ENCODE measurements around the gene CHCHD6. TPM values are rescaled to one million over a fixed set of nuclear protein-coding genes. Genes with fewer than 3 reads are reported as not detected.

The CHCHD6 gene
- total RNA-seq, 1 experiment from 2014 or later: 18.7 TPM

DNA sequence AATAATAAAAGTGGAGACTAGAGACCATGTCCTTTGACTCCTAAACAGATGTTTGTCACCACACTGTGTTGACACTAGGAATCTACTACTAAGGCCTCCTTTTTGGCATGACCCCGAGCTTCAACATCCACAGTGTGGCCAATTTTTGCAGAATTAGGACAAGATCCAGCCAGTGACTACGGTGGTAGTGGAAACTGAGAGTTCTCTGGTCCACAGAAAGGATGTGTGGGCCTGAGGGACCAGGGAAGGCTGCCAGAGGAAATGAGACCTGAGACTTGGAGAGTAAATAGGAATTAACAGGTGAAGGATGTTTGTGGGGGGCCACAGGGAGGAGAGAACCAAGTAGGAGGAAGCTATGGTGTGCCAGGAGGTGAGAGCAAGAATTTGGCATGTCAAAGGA is 122.7 kb downstream of the CHCHD6 start:
- DNase-seq (ENCODE audit: low read depth): no peak

DNA sequence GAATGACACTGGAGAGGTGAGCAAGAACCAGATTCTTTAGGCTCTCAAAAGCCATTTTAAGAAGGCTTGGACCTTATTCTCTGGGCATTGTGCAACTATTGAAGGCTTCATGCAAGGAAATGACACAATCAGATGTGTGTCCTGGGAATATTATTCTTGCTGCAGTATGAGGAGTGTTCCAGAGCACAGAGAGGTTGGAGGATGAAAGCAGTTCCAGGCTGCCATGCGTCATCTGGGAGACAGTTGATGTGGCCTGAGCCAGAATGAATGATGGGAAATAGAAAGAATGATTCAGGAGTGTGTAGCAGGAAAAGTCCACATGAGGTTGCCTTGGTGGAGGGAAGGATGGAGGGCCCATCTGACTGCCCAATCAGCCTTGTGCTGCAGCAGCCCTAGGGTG is 123.1 kb downstream of the CHCHD6 start:
- no peak for DNase-seq (ENCODE audit: low read depth)

DNA sequence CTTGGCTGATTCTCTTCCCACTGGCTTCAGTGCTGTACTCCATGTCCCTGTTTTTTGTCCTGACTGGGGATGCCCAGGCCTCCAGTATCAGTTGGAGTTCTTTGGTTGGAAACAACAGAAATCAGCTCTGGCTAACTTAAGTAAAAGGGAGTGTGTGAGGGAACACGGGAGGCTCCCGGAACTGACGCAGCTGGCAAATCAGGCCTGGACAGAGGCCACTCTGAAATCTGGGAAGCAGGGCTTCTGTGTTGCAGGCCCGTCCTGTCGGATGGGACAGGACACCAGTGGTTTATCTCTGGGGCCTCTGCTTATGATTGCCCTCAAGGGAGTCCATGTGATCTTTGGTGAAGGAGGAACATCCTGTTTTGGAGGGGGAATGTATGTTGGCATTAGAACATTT is 124.3 kb downstream of the CHCHD6 start:
- DNase-seq (ENCODE audit: low read depth): no peak

DNA sequence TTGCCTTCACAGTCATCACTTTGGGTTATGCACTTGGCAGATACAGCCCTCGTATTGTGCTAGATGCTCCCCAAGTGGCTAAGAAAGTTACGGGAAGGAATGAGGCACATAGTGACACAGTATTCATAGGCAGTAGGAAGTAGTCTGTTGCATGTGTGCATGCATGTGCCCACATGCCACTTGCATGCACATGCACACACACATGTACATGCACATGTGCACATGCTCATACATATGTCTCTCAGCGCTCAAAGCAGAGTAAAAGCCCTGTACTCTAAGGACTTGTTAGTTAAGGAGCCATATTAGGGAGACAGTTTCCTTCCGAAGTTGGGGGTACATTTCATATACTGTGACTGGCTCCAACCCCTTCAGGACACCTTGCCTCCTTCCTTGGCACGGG is 128.9 kb downstream of the CHCHD6 start:
- no peak for DNase-seq (ENCODE audit: low read depth)

DNA sequence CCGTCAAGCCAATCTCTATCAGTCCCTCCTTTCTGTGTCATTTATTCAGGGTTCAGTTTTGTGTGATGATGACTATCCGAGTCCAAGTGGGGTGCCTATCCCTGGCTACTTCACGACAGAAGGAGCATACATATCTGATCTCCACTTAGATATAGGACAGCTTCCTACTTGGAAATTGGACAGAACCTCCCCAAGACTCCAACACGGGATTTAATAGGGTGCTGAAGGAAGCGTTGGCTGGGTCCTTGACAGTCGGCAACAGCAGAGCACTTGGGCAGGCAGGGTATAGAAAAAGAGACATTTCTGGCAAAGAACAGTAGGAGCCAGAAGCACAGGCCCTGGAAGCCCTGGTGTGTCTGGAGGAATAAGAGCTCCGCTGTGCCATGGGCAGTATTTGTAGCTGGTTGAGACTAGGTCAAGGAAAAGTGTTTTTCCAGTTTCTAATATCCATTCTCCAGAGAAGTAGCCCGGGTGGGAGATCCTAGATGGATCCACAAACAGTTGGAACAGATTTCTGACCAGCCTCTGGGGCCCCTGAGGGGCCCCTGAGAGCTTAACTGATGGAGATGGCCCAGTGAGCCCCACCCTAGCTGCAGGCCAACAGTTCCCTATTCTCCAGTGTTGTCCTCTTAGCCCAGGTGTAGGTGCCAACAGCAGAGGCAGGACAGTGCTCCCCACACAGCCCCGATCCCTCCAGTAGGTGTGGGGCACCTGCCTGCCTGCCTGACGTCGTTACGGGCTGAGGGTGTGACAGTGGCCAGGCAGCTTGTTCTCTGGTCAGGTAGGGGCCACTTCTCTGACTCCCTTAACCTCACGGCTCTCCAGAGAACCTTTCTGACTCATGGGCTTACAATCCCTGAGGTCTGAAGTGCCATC is 130.8 kb downstream of the CHCHD6 start:
- DNase-seq (ENCODE audit: low read depth): peak; percentile 19

DNA sequence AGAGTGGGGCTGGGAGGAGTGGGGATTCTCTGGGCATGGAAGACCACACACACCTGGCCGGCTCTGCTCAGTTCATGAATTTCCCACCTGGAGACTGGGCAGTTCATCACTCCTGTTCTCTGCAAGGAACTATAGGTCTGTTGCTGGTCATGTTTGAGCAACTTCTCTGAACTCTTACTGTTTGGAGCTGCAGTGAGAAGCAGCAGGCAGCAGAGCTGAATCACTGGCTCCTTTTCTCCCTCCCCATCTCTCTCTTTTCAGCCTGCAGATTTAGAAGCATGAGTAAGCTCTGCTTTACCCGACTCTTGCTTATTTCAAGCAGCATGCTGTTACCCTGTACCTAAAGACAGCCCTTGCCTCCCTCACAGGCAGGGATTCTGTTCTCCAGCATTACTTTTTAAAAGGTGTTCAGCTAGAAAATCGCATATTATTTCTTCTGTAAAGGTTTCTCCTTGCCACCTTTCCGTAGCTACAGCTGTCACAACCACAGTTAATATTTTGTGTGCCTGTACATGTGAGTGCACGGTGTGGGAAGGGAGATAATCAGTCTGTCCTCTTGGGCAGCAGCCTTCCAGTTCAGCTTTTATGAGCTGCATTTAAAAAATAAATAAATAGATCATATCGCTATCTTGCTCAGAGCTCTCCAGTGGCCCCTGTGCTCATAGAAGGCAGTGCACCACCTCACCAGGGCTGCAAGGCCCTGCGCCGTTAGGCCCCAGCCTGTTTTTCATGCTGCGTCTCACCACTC is 131.6 kb downstream of the CHCHD6 start:
- DNase-seq (ENCODE audit: low read depth): peak; percentile 55

DNA sequence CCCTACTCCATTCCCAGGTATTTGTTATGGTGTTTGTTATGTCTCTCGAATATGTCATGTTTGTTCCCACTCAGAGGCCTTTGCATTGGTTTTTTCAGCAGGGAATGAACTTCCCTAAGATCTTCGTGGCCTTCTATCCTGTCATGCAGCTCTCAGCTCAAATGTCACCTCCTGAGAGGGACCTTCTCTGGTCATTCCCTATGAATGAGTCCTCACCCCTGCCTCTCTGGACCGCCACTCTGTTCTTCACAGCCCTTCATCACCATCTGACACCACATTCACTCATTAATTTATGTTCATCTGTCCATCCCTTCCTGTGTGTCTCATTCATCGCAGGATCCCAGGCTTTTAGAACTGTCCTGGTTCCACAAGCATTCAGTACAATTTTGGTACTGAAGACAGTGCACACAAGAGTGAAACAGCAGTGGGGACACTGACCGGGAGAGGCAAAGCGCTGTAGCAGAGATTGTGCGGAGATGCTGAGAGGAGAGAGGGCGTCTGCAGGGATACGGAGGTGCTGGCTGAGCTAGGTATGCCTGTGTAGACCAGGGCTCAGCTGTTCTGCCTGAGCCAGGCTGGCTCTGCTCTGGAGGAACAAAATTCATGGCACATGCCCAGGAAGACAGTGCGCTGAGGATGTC is 132.3 kb downstream of the CHCHD6 start:
- DNase-seq (ENCODE audit: low read depth): no peak

DNA sequence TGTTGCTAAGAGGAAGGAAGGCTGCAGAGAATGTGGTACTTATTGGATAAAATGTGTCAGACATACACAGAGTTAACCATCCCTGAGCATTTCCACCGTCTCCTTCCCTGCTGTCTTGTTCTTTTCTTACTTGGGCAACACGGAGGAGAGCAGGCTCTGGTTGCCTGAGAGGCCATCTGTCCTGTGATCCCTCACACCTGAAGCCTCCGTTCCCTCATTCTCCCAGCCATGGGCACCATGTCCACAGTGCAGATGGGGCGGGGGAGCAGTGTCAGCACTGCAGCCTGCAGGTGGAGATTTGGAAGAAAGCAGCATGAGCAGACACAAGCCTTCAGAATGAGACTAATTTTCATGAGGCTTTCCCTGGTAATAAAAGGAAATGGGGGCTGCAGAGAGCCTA is 133.7 kb downstream of the CHCHD6 start:
- no peak for DNase-seq (ENCODE audit: low read depth)

DNA sequence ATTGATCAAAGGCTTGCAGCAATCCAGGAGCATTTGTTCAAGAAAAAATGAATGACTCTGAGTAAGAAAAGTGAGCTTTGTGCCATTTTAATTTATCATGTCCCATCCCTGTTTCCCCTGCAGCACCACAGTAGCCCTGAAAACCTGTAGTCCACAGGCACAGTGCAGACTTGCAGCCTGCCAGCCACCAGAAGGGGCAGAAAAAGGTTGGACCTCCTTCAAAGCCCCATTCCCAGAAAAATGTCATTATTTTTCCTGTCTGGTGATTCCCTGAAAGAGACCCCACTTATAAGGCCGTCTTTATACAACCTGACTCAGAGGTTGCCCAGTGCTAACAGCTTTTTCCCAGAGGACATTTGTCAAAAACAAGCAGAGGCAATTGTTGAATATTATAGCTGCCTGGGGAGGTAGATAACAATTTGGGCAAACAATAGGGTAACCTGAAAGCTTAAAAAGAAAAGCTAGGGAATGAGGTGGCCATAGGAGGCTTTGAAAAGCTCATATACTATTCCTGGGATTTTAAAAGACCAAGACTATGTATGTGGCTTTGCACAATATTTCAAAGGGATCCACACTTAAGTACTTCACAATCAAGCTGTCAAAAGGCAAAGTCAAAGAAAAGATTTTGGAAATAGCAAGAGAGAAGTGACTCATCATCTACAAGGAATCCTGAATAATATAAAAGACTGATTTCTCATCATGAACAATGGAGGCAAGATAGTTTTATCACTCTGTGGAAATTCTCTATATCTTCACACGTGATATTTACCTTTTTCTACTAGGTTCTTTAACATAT is 142.1 kb downstream of the CHCHD6 start:
- DNase-seq (ENCODE audit: low read depth): peak; percentile 20

DNA sequence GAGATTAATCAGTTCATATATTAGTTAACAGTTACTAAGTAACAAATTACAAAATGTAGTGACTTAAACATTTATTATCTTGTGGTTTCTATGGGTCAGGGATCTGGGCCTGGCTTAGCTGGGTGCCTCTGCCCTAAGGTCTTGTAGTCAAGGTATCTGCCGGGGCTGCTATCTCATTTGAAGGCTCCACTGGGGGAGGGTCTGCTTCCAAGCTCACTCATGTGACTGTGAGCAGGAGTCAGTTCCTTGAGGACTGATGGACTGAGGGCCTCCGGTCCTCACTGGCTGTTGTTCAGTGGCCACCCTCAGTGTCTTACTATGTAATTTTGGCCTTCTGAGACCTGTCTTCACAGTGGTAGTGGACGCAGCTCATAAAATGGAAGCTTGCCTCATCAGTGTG is 143.0 kb downstream of the CHCHD6 start:
- DNase-seq (ENCODE audit: low read depth): no peak

DNA sequence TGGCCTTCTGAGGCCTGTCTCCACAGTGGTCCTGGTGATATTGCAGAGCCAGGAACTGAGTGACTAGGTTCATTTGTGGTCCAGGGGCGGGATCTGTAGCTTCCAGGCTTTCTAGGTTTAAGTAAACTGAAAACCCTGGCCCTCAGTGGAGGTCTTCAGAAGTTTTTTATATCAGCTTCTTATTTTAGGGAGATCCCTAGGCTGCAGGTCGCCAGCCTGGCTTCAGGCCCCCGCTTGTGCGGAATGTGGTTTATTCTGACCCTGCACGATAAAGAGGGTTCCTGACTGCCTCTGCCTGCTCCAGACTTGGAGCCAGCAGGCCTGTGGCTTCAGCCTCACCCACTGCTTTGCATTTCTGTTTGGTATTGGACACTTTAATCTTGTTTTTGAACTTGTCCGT is 145.0 kb downstream of the CHCHD6 start:
- no peak for DNase-seq (ENCODE audit: low read depth)

DNA sequence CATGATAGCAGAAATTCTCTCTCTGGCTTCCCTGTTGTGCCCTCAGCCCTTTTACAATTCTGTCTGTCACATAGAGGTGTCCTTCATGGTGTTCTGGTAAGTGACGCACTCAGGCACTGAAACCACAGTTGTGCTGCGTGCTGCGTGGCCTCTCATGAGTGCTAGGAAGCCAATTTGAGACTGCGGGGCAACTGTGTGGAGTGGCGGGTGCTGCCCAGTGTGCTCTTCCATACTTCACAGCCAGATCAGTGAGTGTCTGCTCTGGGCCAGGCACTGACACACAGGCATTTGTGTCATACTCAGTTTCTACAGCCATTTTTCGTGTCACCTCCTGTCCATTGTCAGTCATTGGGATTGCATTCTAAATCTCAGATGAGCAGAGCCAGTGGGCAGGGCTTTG is 145.7 kb downstream of the CHCHD6 start:
- no peak for DNase-seq (ENCODE audit: low read depth)

DNA sequence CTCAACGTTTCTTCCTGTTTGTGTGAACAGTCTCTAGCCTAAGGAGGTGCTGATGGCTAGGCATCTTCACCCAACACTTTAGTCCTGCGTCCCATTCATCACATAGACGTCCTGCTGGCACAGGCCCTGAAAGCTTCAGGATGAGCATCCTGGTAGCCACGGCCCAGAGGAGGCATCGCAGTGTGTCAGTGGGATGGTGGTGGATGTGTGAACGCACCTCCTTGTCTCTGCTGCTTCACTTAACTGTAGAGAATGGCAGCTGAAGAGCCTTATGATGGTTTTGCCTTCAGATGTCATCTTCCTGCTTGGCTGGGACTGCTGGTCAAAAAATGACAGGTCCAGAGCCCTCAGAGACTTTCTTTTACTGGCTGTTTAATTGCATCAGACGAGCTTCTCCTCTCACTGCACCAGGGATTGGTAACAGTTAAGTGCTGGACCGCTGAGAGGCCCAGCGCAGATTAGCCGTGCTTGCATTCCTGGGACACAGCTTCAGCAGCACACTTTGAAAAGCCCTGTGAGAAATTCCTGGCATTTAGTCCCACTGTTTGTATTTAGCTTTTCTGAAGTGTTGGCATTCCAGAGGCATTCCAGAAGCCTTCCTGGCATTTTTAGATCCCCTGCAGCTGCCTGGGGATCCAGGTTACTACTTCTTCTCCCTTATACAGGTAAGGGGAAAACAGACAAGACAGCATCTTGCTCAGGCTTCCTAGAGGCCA is 146.5 kb downstream of the CHCHD6 start:
- peak; percentile 29 for DNase-seq (ENCODE audit: low read depth)

DNA sequence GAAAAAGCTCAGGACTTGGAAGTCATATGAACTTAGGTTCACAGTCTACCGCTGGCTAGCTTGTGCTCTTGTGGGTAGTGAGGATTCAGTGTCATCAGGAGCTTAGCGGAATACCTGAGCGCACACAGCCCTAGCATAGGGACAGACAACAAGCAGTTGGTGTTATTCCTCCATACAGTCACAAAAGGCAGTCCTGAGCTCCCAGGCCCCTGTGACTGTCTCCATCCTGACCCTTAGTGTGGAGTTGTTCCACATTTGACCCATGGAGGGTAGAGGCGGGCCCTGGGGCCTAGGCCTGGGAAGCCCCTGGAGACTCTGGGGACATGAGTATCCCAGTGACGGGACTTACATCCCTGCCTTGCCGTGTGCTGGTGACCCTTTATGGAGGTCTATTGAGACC is 147.3 kb downstream of the CHCHD6 start:
- DNase-seq (ENCODE audit: low read depth): no peak

DNA sequence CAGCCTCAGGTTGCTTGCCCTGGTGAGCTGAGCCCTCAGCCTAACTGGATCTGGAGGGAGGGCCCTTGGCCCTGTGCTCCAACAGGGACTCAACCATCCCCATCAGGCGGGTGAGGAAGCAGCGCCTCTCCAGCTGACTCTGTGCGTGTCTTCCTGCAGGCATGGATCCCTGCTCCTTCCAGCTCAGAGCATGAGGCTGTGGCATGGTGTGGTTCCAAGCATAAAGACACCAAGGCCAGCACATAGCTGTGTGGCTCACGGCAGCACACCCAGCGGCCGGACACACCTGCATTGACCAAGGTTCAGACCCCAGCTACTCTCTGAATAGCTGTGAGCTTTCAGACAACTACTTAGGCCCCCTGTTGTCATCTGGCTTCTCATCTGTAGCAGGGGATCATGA is 147.9 kb downstream of the CHCHD6 start:
- no peak for DNase-seq (ENCODE audit: low read depth)

DNA sequence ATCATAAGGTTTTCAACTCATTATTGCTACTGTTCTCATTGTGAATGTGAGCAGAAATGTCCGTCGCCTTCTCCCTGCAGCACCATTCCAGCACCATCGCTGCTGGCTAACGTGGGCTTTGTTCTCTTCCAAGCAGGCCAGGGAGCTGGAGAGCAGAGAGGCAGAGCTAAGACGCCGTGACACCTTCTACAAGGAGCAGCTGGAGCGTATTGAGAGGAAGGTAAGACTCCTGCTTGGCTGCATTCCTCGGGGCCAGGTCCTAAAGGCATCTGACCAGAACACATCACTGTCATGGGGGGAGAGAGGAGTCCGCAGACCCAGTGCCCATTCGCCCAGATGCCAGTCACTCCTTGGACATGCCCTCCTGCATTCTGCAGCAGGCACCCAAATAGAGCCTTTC is 148.5 kb downstream of the CHCHD6 start:
- no peak for DNase-seq (ENCODE audit: low read depth)

DNA sequence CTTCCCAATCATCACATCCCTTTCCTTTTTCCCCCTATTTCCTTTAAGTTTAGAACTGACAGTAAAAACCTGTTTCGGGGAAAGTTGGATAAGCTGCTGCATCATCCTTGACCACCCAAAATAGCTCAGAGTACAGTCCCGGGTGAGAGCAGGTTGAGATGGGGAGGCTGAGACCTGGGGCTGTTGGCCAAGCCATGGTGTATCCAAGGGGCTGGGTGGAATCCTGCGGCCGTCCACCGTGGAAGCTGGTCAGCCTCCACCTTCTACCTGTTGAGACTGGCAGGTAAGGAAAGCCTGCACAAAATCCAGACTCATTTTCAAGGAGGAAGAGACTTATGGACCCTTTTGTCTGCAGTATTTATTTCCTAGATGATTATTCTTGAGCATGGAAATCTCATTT is 150.6 kb downstream of the CHCHD6 start:
- no peak for DNase-seq (ENCODE audit: low read depth)

DNA sequence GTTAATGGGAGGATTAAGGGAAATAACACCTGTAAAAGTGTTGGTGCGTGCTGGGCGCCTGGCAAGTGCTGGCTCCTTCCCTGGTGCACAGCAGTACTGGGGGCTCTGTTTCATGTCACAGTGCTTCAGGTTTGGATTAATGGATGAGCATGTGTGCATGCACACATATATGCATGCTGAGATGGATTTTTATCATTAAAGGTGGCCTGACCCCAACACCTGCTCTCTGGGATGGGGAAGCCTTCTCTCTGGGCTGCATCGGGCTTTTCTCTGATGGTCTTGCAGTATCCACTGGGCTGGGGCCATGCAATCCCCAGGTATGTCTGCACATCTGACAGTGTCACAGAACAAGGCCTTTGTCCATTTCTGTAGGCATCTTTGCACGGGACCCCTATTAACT is 151.3 kb downstream of the CHCHD6 start:
- DNase-seq (ENCODE audit: low read depth): no peak

DNA sequence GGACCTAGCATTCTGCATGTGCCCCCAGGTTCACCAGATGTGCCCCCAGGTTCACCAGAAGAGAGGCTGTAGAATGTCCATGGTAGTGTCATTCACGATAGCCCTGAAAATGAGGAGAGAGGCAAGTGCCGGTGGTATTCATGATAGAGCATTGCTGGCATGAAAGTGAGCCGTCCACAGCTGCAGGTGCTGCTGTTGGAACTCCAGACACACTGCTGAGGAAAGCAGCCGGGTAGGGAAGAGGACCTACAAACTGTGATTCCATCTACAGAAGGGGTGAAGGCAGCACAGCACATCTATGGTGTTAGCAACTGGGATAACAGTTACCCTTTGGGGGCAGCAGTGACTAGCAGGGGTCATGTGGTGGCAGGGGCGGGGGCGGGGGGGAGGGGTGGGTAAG is 153.9 kb downstream of the CHCHD6 start:
- no peak for DNase-seq (ENCODE audit: low read depth)

DNA sequence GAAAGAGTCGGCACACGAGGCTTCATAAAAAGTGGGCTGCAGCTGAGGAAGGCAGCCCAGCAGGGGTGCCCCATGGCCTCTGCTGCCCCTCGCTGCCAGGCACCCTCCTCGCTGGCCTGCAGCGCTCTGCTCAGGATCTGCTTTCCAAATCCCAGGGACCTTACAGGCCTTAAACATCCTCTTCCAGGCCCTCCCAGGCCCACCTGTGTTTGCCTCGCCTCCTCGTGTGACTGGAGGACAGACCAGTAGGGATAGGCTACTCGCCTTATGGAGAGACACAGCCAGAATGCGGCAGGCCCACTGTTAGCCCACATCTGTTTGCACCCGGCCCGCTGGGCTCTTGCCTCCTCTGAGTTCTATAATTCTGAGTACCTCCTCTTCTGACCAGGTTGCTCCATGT is 154.4 kb downstream of the CHCHD6 start:
- no peak for DNase-seq (ENCODE audit: low read depth)

DNA sequence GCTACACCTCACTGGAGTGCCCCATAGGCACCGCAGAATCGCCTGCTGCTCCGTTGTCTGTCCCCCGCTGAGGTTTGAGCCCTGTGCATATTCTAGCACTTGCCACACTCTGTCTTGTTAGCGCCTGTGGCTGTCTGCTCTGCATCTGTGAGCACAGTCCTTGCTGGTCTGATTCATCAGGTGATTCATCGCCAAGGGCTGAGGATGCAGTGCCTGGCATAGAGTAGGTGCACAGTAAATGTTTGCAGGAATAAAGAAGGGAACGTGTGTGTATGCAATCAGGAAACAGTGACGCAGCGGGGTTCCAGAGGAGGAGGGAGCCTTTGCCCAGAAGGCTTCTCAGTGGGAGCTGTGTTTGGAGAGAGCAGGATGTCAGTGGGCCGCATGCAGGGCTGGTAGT is 154.8 kb downstream of the CHCHD6 start:
- peak; percentile 99 for DNase-seq (ENCODE audit: low read depth)
